ENCODE measurements around the gene SPATA6.
"Not testable (repeated sequence)": the region's sequence is repeated elsewhere in the genome, so short reads cannot be mapped to it uniquely, and the experiment has no call there.

SPATA6 gene

DNA sequence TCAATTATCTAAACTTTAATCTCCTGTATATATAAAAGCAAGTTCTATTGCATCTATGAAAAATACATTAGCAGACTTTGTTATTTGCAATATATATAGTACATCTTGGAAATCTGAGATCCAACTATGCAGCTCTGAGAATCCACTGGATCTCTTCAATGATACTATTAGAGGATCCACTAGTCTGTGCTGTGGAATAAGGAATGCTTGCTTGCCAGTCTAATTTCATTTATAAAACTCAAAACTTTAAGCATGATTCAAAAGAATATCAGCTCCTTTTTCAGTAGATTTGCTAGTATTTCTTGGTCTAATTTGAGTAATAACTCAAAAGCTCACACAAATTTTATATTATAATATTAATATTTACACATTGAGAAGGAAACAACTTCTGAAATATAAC is 115.1 kb downstream of the SPATA6 start:
- ATAC-seq (replicated peaks) (no peak), DNase-seq (no peak)
- no peaks in the 10 kb centered on the region for H3K36me3 Mint-ChIP-seq
- no peak overlapping the region for H3K4me3 Mint-ChIP-seq
- H3K4me1 Mint-ChIP-seq: no peaks in the 10 kb centered on the region
- no peaks in the 10 kb centered on the region for H3K27me3 Mint-ChIP-seq
- H3K9me3 Mint-ChIP-seq: no peaks in the 10 kb centered on the region
- no peak overlapping the region for H3K27ac Mint-ChIP-seq

DNA sequence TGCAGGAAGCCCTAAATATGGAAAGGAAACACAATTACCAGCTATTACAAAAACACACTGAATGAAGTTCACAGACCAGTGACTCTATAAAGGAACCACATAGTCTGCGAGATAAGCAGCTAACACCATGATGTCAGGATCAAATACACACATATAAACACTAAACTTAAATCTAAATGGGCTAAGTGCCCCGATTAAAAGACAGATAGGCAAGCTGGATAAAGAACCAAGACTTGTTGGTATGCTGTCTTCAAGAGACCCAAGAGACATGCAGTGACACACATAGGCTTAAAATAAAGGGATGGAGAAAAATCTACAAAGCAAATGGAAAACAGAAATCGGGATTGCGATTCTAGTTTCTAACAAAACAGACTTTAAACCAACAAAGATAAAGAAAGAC is 127.6 kb downstream of the SPATA6 start:
- no peaks in the 10 kb centered on the region for H3K4me1 Mint-ChIP-seq
- DNase-seq: no peak
- H3K27ac Mint-ChIP-seq: no peak overlapping the region
- peaks cover 4 to 12% of the 10 kb centered on the region in 2 donors for H3K36me3 Mint-ChIP-seq
- peaks cover 16 to 20% of the 10 kb centered on the region in 2 donors for H3K9me3 Mint-ChIP-seq
- ATAC-seq (replicated peaks): no peak
- no peak overlapping the region for H3K4me3 Mint-ChIP-seq
- no peaks in the 10 kb centered on the region for H3K27me3 Mint-ChIP-seq

DNA sequence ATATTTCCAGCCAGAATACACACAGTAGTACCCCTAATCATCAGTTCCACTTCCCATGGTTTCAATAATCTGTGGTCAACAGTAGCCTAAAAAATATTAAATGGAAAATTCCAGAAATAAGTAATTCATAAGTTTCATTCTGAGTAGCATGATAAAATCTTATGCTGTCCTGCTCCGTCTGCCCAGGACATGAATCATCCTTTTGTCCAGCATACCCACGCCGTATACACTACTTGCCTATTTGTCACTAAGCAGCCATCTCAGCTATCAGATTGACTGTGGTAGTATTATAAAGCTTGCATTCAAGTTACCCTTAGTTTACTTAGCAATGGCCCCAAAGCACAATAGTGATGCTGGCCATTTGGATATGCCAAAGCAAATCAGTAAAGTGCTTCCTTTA is 130.8 kb downstream of the SPATA6 start:
- Mint-ChIP-seq H3K36me3 (peaks cover 4 to 12% of the 10 kb centered on the region in 2 donors), H3K4me1 (no peaks in the 10 kb centered on the region), H3K9me3 (peaks cover 16 to 22% of the 10 kb centered on the region in 2 donors), H3K4me3 (no peak overlapping the region), H3K27ac (no peak overlapping the region), H3K27me3 (no peaks in the 10 kb centered on the region)
- ATAC-seq (replicated peaks) (no peak), DNase-seq (no peak)

DNA sequence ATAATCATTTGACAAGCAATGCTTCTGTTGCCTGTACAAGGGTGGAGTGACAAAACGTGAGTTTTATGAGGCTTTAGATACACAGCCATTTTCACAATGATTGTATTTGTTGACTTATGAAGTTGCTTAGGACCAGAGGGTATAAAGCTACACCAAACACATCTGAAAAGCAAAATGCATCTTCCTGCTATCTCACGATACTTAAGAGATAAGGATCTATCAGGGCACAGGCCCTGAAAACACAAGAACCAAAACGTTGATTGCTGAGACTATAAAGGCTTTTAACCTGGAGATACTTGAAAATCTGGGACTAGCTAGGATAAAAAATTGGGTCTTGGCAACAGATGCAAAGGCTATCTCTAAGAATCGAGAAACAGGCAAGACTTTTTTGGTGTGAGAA is 133.7 kb downstream of the SPATA6 start:
- no peak overlapping the region for H3K4me3 Mint-ChIP-seq
- no peaks in the 10 kb centered on the region for H3K4me1 Mint-ChIP-seq
- no peaks in the 10 kb centered on the region for H3K27me3 Mint-ChIP-seq
- peaks cover 10 to 18% of the 10 kb centered on the region in 2 donors for H3K9me3 Mint-ChIP-seq
- ATAC-seq (replicated peaks) (no peak), DNase-seq (no peak)
- no peak overlapping the region for H3K27ac Mint-ChIP-seq
- H3K36me3 Mint-ChIP-seq: peaks cover 1 to 15% of the 10 kb centered on the region in 2 donors

DNA sequence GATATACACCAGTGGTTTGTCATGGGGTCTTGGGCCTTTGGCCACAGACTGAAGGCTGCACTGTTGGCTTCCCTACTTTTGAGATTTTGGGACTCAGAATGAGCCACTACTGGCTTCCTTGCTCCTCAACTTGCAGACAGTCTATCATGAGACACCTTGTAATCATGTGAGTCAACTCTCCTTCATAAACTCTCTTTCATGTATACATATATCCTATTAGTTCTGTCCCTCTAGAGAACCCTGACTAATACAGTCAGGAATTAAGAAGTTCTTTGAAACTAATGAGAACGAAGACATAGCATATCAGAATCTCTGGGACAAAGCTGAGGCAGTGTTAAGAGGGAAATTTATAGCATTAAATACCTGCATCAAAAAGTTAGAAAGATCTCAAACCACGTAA is 138.7 kb downstream of the SPATA6 start:
- H3K36me3 Mint-ChIP-seq: peaks cover 19 to 38% of the 10 kb centered on the region in 2 donors
- DNase-seq: no peak
- no peak for ATAC-seq (replicated peaks)
- H3K4me3 Mint-ChIP-seq: no peak overlapping the region
- H3K4me1 Mint-ChIP-seq: no peaks in the 10 kb centered on the region
- H3K27ac Mint-ChIP-seq: no peak overlapping the region
- no peaks in the 10 kb centered on the region for H3K27me3 Mint-ChIP-seq
- H3K9me3 Mint-ChIP-seq: peaks cover 34 to 37% of the 10 kb centered on the region in 2 donors

DNA sequence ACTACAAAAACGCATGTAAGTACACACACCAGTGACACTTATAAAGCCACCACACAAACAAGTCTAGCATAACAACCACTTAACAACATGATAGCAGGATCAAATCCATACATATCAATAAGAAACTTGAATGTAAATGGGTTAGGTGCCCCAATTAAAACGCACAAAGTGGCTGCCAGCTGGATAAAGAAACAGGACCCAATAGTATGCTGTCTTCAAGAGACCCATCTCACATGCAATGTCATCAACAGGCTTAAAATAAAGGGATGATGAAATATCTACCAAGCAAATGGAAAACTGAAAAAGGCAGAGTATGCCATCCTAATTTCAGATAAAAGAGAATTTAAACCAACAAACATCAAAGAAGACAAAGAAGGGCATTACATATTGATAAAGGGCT is 139.9 kb downstream of the SPATA6 start:
- DNase-seq (no peak), ATAC-seq (replicated peaks) (no peak)
- peaks cover 19 to 39% of the 10 kb centered on the region in 2 donors for H3K36me3 Mint-ChIP-seq
- no peaks in the 10 kb centered on the region for H3K27me3 Mint-ChIP-seq
- no peaks in the 10 kb centered on the region for H3K4me1 Mint-ChIP-seq
- H3K9me3 Mint-ChIP-seq: peaks cover 35 to 37% of the 10 kb centered on the region in 2 donors
- H3K4me3 Mint-ChIP-seq: no peak overlapping the region
- no peak overlapping the region for H3K27ac Mint-ChIP-seq

DNA sequence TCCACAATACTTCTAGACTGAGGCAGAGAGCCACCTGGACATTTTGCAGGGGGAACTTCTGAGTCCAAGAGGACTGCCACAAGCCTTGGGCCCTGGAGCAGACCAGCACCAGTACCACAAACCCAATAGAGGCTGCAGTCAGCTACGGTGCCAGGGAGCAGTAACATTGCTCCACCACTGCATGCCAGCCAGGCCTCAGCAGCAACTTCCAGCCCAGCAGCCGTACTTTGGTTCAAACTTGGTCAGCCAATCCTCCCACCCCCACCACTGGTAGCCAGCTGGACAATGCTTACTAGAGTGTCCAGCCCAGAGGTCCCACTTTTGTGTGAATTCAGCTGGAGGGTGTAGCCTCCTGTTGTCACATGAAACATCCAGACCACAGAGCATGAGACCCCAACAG is 142.1 kb downstream of the SPATA6 start:
- H3K36me3 Mint-ChIP-seq: peaks cover 30 to 45% of the 10 kb centered on the region in 2 donors
- no peaks in the 10 kb centered on the region for H3K4me1 Mint-ChIP-seq
- H3K4me3 Mint-ChIP-seq: no peak overlapping the region
- no peak overlapping the region for H3K27ac Mint-ChIP-seq
- no peaks in the 10 kb centered on the region for H3K27me3 Mint-ChIP-seq
- DNase-seq (no peak), ATAC-seq (replicated peaks) (no peak)
- H3K9me3 Mint-ChIP-seq: peaks cover 36 to 42% of the 10 kb centered on the region in 2 donors

DNA sequence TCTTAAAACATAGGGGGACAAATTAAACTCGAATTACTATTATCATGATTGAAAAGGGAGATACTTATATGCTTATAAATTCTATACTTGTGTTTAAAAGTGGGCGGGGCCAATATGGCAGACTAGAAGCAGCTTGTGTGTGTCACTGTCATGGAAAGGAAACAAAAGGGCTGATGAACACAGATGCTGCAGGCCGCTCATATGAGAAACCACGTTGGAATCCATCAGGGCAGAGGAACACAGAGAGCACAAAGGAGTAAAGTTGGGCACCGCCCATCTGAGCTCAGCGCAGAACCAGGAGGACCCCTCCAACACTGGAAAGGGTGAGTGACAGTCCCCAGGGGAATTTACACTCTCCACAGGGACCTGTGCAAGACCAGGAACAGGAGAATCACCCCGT is 142.5 kb downstream of the SPATA6 start:
- no peak overlapping the region for H3K27ac Mint-ChIP-seq
- DNase-seq (no peak), ATAC-seq (replicated peaks) (no peak)
- no peak overlapping the region for H3K4me3 Mint-ChIP-seq
- no peaks in the 10 kb centered on the region for H3K4me1 Mint-ChIP-seq
- H3K36me3 Mint-ChIP-seq: peaks cover 30 to 44% of the 10 kb centered on the region in 2 donors
- no peaks in the 10 kb centered on the region for H3K27me3 Mint-ChIP-seq
- peaks cover 36 to 41% of the 10 kb centered on the region in 2 donors for H3K9me3 Mint-ChIP-seq

DNA sequence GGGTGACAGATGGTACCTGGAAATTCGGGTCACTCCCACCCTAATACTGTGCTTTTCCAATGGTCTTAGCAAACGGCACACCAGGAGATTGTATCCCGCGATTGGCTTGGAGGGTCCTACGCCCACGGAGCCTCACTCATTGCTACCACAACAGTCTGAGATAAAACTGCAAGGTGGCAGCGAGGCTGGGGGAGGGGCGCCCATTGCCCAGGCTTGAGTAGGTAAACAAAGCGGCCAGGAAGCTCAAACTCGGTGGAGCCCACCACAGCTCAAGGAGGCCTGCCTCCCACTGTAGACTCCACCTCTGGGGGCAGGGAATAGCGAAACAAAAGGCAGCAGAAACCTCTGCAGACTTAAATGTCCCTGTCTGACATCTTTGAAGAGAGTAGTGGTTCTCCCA is 160.2 kb downstream of the SPATA6 start:
- not testable (repeated sequence) for ATAC-seq (replicated peaks); H3K27me3 Mint-ChIP-seq

DNA sequence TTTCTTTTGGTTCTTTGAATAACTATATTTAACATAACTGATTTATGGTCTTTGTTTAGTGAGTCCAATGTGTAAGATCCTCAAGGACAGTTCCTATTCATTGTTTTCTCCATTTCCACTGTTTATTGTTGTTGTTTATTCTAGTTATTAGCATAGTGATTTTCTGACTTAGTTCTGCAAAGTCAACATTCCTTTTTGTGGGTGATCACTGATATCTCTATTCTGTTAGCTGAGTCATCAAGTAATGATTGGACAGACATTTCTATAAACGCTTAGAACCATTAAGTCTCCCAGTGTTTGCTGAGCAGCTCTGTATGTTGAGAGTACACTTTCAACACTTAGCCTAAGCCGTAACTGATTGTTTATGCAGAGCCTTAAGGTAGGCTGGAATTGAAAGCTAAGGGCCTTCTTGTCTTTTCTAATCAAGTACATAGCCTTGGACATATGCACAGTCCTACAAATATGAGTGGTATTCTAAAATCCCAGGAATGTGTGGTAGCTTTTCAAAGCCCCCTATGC is 162.4 kb downstream of the SPATA6 start:
- H3K36me3 Mint-ChIP-seq: peaks cover 8 to 19% of the 10 kb centered on the region in 2 donors
- peaks cover 12 to 18% of the 10 kb centered on the region in 2 donors for H3K9me3 Mint-ChIP-seq
- no peak overlapping the region for H3K27ac Mint-ChIP-seq
- H3K4me1 Mint-ChIP-seq: no peaks in the 10 kb centered on the region
- H3K27me3 Mint-ChIP-seq: no peaks in the 10 kb centered on the region
- DNase-seq (no peak), ATAC-seq (replicated peaks) (no peak)
- H3K4me3 Mint-ChIP-seq: no peak overlapping the region

More for the DNA sequence above, 160.2 kb downstream of the SPATA6 start:
- DNase-seq, H3K4me1 Mint-ChIP-seq, H3K27ac Mint-ChIP-seq, H3K4me3 Mint-ChIP-seq: not testable (repeated sequence)
- peaks cover 14 to 19% of the 10 kb centered on the region in 2 donors for H3K9me3 Mint-ChIP-seq
- peaks cover 13 to 21% of the 10 kb centered on the region in 2 donors for H3K36me3 Mint-ChIP-seq

DNA sequence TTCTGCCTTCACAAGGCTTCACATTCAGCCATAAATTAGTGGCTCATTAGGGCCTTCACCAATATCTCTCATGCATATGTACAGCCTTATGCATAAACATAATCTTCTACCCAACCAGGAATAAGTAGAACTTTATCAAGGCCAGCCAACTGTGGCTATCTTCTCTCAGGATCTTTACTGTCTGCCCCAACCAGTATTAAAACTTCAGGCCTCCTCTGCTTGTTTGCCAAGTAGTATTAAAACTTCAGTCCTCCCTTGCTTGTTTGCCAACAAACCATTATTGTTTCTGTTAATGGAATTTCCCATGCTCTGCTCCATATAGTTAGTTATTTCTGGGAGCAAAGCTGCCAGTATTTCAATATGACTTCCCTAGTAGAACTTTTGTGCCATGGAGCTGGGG is 169.4 kb downstream of the SPATA6 start:
- H3K27me3 Mint-ChIP-seq: no peaks in the 10 kb centered on the region
- H3K27ac Mint-ChIP-seq: no peak overlapping the region
- H3K36me3 Mint-ChIP-seq: peaks cover 0 to 7% of the 10 kb centered on the region in 2 donors
- DNase-seq (no peak), ATAC-seq (replicated peaks) (no peak)
- H3K4me3 Mint-ChIP-seq: no peak overlapping the region
- no peaks in the 10 kb centered on the region for H3K4me1 Mint-ChIP-seq
- H3K9me3 Mint-ChIP-seq: peaks cover 6 to 13% of the 10 kb centered on the region in 2 donors

DNA sequence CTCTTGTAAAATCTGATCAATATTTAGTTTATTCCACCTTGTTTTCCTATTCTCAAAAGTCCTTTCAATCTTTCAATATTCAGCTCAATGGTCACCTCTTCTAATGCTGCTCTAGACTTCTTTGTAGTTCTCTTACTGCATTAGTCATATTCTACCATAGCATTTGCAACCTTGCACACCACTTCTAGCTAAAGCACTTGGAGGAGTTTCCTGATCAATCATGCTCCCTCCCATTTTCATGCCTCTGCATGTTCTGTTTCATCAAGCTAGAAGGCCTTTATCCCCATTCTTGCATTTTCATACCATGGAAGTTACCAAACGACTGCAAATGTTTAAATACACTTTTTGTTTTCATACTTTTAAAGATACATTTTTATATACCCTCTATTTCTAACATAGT is 177.3 kb downstream of the SPATA6 start:
- Mint-ChIP-seq H3K4me1 (peaks cover 0 to 1% of the 10 kb centered on the region in 2 donors), H3K9me3 (peaks cover 2 to 5% of the 10 kb centered on the region in 2 donors), H3K4me3 (no peak overlapping the region), H3K27ac (no peak overlapping the region), H3K27me3 (peaks cover 0 to 4% of the 10 kb centered on the region in 2 donors), H3K36me3 (peaks cover under 1 to 3% of the 10 kb centered on the region in 2 donors)
- DNase-seq (no peak), ATAC-seq (replicated peaks) (no peak)

DNA sequence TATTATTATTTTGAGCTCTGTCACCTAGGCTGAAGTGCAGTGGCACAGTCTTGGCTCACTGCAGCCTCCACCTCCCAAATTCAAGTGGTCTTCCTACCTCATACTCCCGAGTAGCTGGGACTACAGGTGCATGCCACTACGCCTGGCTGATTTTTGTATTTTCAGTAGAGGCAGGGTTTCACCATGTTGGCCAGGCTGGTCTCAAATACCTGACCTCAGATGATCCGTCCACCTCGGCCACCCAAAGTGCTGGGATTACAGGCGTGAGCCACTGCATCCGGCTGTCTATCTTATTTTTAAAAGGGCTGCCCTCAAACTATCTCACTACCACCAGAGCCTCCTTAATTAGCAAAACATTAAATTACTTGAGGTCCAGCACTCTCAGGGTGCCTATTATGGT is 177.9 kb downstream of the SPATA6 start:
- not testable (repeated sequence) for H3K4me1 Mint-ChIP-seq; H3K27ac Mint-ChIP-seq; ATAC-seq (replicated peaks); H3K36me3 Mint-ChIP-seq; H3K4me3 Mint-ChIP-seq; H3K9me3 Mint-ChIP-seq; H3K27me3 Mint-ChIP-seq; DNase-seq

DNA sequence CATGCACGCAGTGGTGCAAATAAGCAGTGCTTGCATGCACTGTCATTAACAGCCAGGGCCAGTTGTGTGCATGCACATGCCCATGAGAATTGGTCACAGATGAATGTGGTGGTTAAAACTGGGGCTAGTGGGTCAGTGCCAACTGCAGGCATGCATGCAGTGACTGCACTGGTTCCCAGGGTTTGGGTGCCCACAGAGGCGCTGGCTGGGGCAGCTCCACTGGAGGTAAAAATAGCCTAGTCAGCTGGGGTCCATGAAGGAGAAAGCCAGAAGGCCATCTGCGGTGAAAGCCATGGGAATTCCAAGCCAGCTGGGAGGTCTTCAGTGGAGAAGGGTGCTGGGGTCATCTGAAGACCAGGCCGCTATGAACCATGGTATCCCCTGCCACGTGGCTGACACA is 179.3 kb downstream of the SPATA6 start:
- Mint-ChIP-seq H3K36me3 (peaks cover 0 to 3% of the 10 kb centered on the region in 2 donors), H3K27me3 (peaks cover 0 to 4% of the 10 kb centered on the region in 2 donors), H3K4me1 (peaks cover 0 to 1% of the 10 kb centered on the region in 2 donors), H3K4me3 (no peak overlapping the region), H3K27ac (no peak overlapping the region), H3K9me3 (peaks cover 3 to 4% of the 10 kb centered on the region in 2 donors)
- DNase-seq: no peak
- ATAC-seq (replicated peaks): no peak

DNA sequence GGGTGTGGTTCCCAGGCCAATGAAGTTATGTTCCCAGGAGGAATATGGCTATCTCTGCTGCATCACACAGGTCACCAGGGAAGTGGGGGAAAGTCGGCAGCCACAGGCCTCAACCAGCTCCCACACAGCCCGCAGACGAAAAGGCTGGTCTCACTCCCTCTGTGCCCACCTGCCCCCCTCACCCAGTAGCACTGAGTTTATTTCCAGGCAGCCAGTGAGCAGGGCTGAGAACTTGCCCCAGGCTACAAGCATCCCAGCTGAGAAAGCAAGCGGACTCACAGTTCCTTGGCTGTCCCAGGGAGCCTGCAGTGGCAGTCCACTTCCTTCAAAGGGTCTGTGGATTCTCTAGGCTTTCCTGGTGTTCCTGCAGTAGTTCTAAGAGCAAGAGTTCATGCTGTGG is 180.6 kb downstream of the SPATA6 start:
- DNase-seq: no peak
- peaks cover 0 to 4% of the 10 kb centered on the region in 2 donors for H3K27me3 Mint-ChIP-seq
- ATAC-seq (replicated peaks): no peak
- H3K27ac Mint-ChIP-seq: no peak overlapping the region
- peaks cover 0 to 3% of the 10 kb centered on the region in 2 donors for H3K36me3 Mint-ChIP-seq
- peaks cover 3 to 4% of the 10 kb centered on the region in 2 donors for H3K9me3 Mint-ChIP-seq
- H3K4me1 Mint-ChIP-seq: peaks cover 0 to 1% of the 10 kb centered on the region in 2 donors
- H3K4me3 Mint-ChIP-seq: no peak overlapping the region
